Kidney (tissue), 14 donors: ENCODE data around the gene ARID3A. TPM values are rescaled to one million over a fixed set of nuclear protein-coding genes. Genes with fewer than 3 reads are reported as not detected.

Source experiments
- DNase-seq, 5 donors: peaks; one replicate each; pipeline ENCODE4 v3.0.0-alpha.2; 2013 to 2020
- FAIRE-seq: peaks from 2 replicates; lab custom pipeline; 2012; peaks lifted over from hg19 to GRCh38; lab: Jason Lieb, UNC
- H3K27ac ChIP-seq, 2 donors: one replicate each; pipeline ENCODE4 v1.7.0; 2013; ENCODE audit warnings: low read depth in 2 of 2, low read length in 2 of 2, inconsistent platforms in 1 of 2
- H3K27me3 ChIP-seq: one replicate; pipeline ENCODE4 v1.7.1; 2013; ENCODE audit warnings: low read length, inconsistent platforms; ENCODE audit not compliant: control insufficient read depth, insufficient read depth
- H3K36me3 ChIP-seq, 3 donors: one replicate each; pipeline versions ENCODE4 v1.7.0 to v1.7.1; 2013; ENCODE audit warnings: low read length in 3 of 3, control low read depth in 1 of 3, inconsistent platforms in 1 of 3; ENCODE audit not compliant: insufficient read depth in 3 of 3, control insufficient read depth in 2 of 3
- H3K4me1 ChIP-seq, 3 donors: one replicate each; pipeline versions ENCODE4 v1.7.0 to v1.7.1; 2013; ENCODE audit warnings: low read length in 3 of 3, inconsistent platforms in 1 of 3, low read depth in 1 of 3; ENCODE audit not compliant: control insufficient read depth in 2 of 3, insufficient read depth in 2 of 3
- H3K4me3 ChIP-seq, 3 donors: one replicate each; pipeline versions ENCODE4 v1.7.0 to v1.8.1; 2013; ENCODE audit warnings: low read length in 3 of 3, control low read depth in 1 of 3, inconsistent platforms in 1 of 3
- H3K9ac ChIP-seq, 3 donors: one replicate each; pipeline versions ENCODE4 v1.7.0 to v1.7.1; 2013; ENCODE audit warnings: low read length in 3 of 3, control low read depth in 1 of 3, inconsistent platforms in 1 of 3
- H3K9me3 ChIP-seq, 3 donors: one replicate each; pipeline versions ENCODE4 v1.7.0 to v1.7.1; 2013; ENCODE audit warnings: low read length in 3 of 3, control low read depth in 1 of 3, inconsistent platforms in 1 of 3; ENCODE audit not compliant: control insufficient read depth in 2 of 3, insufficient read depth in 1 of 3
- intact Hi-C: fragments of 100-400 bp; cut with DNase I; formaldehyde crosslinking; loops from one replicate; pipeline ENCODE4 v1.11.1; 2022
- polyA plus RNA-seq: library from polyadenylated mRNA; stranded (reverse); fragments of 350-450 nt; fragmentation: Illumina TruSeq; extraction: RNeasy Lipid Tissue Mini Kit (QIAGEN cat#74804); gene quantifications from one replicate; pipeline ENCODE4 v1.2.3, GENCODE V29; 2014; ENCODE audit warnings: low read depth, low replicate concordance; ENCODE audit not compliant: insufficient read depth
- total RNA-seq: library from RNA; stranded (reverse); fragmentation: NEBNext Ultra II Directional; extraction: Animal tissue kit (Norgen Biotek cat#: 25700); gene quantifications from one replicate; pipeline ENCODE4 v1.2.1, GENCODE V29; 2021
- TF ChIP-seq, protein P1 (sequence below): IDR thresholded peaks from 3 replicates; pipeline ENCODE4 v1.5.1; 2012; ENCODE audit warnings: mild to moderate bottlenecking, moderate library complexity, borderline replicate concordance; ENCODE audit not compliant: insufficient read depth; ENCODE audit errors: extremely low read depth
- donor health status: control.
- donor health status: control.
- donor health status: control.
- donor health status: control.
- donor health status: control.
- donor health status: DM: yes; HTN: yes; CAD: no.
- donor health status: Normal renal cell carcinoma (clear cell type).

The ARID3A gene
- total and polyA plus RNA-seq, 2 donors from 2014 or later: 5.6 to 16.9 TPM

DNA sequence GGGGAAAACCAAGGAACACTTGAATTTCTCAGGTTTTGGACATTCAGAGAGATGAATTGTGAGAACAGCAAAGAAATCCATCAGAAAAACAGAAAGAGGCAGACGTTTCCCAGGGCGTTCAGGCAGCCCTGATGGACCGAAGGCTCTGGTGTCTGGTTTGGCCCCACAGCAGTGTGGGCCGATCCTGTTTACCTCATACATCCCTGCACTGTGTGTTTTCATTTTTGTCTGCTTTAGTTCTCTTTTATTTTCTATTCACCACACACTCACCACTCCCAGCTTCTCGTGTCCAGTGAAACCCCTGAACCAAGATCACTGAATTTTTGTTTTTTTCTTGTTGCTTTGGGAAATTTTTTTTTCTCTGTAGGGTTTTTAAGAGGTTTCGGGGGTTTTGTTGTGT lies 46.4 kb downstream of the ARID3A start:
- peaks cover 4 to 7% (median 4%) of the 10 kb centered on the region in 3 donors for H3K36me3 ChIP-seq
- no peak overlapping the region for H3K9ac ChIP-seq
- H3K27me3 ChIP-seq: no peaks in the 10 kb centered on the region
- no peak overlapping the region for H3K4me3 ChIP-seq
- no peak overlapping the region for H3K27ac ChIP-seq
- TF ChIP-seq, protein P1, sequence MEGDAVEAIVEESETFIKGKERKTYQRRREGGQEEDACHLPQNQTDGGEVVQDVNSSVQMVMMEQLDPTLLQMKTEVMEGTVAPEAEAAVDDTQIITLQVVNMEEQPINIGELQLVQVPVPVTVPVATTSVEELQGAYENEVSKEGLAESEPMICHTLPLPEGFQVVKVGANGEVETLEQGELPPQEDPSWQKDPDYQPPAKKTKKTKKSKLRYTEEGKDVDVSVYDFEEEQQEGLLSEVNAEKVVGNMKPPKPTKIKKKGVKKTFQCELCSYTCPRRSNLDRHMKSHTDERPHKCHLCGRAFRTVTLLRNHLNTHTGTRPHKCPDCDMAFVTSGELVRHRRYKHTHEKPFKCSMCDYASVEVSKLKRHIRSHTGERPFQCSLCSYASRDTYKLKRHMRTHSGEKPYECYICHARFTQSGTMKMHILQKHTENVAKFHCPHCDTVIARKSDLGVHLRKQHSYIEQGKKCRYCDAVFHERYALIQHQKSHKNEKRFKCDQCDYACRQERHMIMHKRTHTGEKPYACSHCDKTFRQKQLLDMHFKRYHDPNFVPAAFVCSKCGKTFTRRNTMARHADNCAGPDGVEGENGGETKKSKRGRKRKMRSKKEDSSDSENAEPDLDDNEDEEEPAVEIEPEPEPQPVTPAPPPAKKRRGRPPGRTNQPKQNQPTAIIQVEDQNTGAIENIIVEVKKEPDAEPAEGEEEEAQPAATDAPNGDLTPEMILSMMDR: no peak
- DNase-seq: no peak
- FAIRE-seq: no peak
- H3K4me1 ChIP-seq: no peaks in the 10 kb centered on the region
- H3K9me3 ChIP-seq: peaks cover 0 to 5% (median 0%) of the 10 kb centered on the region in 3 donors
- intact Hi-C loops: no loop called here

- H3K9ac ChIP-seq: no peak overlapping the region
- H3K4me3 ChIP-seq: no peak overlapping the region
- no peak overlapping the region for H3K27ac ChIP-seq
- no peaks in the 10 kb centered on the region for H3K27me3 ChIP-seq
- TF ChIP-seq, protein P1: no peak
- FAIRE-seq (no peak), DNase-seq (no peak)
- peaks cover 0 to 5% (median 0%) of the 10 kb centered on the region in 3 donors for H3K9me3 ChIP-seq
- H3K4me1 ChIP-seq: no peaks in the 10 kb centered on the region
- peaks cover 4 to 5% (median 4%) of the 10 kb centered on the region in 3 donors for H3K36me3 ChIP-seq
- intact Hi-C loops: no loop called here
These were observed 48.1 kb downstream of the ARID3A start for GRCh38 chr19:973726-974563.

- no peak overlapping the region for H3K4me3 ChIP-seq
- peaks cover 0 to 3% (median 0%) of the 10 kb centered on the region in 3 donors for H3K4me1 ChIP-seq
- peaks cover 4 to 5% (median 4%) of the 10 kb centered on the region in 3 donors for H3K36me3 ChIP-seq
- no peaks in the 10 kb centered on the region for H3K27me3 ChIP-seq
- H3K27ac ChIP-seq: no peak overlapping the region
- H3K9ac ChIP-seq: no peak overlapping the region
- TF ChIP-seq, protein P1: no peak
- no peak for DNase-seq
- no peak for FAIRE-seq
- intact Hi-C loops: no loop called here
- peaks cover 0 to 5% (median 0%) of the 10 kb centered on the region in 3 donors for H3K9me3 ChIP-seq
These were observed 48.9 kb downstream of the ARID3A start for GRCh38 chr19:974564-975257.
